Omental fat pad (tissue), 4 donors: ENCODE measurements around the gene NFIA. TPM values are rescaled to one million over a fixed set of nuclear protein-coding genes. Genes with fewer than 3 reads are reported as not detected.

Source experiments
- ATAC-seq: fragments of 150-250 bp; one replicate; pipeline ENCODE4 v1.9.1; 2016; ENCODE audit warnings: mild to moderate bottlenecking, moderate library complexity; ENCODE audit not compliant: low FRiP score
- DNase-seq: peaks from one replicate; pipeline ENCODE4 v3.0.0-alpha.2; 2019; ENCODE audit warnings: low spot score
- CTCF ChIP-seq, 3 donors: fragments of 450-650 bp; IDR thresholded peaks; one replicate each; pipeline ENCODE4 v1.5.1; 2016 to 2017; ENCODE audit warnings: antibody characterized with exemption in 3 of 3, mild to moderate bottlenecking in 3 of 3, moderate library complexity in 2 of 3
- total RNA-seq, 4 donors: library from RNA; depleted of rRNA; stranded (reverse); fragments of >200 nt; gene quantifications; one replicate each; pipeline ENCODE4 v1.1.0, GENCODE V29; 2016

Gene NFIA
- total RNA-seq, 4 donors from 2014 or later: 61.1 to 159 (median 77.5) TPM

DNA sequence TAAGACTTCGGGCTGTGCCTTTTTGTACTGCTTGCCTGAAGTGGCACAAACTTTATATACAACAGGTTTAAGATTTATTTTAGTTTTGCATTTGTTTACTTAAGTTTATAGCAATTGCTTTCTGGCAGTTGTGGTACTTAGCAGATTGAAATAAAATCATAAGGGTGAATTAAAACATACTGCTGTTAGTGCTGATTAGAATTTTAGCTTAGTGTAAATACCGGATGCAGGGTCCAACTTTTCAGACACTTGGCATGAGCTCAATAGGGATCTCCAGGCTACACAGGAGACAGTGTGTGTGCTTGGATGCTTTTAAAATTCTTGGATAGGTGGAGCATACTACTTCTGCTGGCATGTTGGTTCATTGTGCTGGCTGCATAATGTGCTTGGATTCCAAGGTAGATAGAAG, 159.6 kb downstream of the NFIA start:
- no peak for TF ChIP-seq CTCF (IDR thresholded peaks at IDR 0.05)
- ATAC-seq: no peak
- DNase-seq: no peak

GRCh38 chr1:61244114-61244513, 161.8 kb downstream of the NFIA start:
- TF ChIP-seq CTCF (IDR thresholded peaks at IDR 0.05): no peak
- no peak for DNase-seq
- peak; percentile 58 for ATAC-seq

GRCh38 chr1:61245696-61246400, 163.5 kb downstream of the NFIA start:
- DNase-seq (no peak), ATAC-seq (no peak)
- no peak for TF ChIP-seq CTCF (IDR thresholded peaks at IDR 0.05)

DNA sequence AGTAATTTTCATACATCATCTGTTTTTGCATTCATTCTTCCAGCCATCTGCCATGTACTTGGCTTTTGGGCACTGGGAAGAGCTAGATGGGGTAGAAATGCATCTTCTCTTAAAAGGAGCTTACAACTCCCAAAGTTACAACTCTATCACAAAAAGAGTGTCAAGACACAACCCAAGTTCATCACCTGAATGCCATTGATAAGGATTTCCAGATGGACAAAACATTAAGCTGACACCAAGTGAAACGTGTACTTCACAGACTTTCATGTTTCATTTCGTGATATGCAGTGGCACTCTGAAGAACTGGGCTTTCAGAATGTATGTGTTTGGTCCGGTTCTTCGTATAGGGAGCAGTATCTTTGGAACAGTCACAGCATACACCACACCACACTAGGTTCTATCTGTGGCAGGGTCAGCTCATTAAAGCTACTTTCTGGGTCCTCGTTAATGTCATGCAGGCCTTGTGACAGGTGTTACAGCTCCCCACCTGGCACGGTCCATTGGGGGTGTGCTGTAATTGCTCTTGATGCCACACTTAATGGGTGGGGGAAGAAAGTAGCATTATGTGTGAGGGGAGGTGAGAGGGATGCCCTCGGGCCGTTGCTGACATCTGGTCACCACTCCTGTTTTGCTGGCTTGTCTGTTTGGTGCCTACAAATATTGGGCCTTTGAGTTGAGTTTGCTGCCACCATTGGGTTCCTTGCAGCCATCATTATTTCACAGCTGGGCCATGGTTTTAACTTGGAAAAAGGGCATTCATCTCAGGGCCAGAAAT, 164.9 kb downstream of the NFIA start:
- ATAC-seq: peak; percentile 35
- TF ChIP-seq CTCF (IDR thresholded peaks at IDR 0.05): no peak

DNA sequence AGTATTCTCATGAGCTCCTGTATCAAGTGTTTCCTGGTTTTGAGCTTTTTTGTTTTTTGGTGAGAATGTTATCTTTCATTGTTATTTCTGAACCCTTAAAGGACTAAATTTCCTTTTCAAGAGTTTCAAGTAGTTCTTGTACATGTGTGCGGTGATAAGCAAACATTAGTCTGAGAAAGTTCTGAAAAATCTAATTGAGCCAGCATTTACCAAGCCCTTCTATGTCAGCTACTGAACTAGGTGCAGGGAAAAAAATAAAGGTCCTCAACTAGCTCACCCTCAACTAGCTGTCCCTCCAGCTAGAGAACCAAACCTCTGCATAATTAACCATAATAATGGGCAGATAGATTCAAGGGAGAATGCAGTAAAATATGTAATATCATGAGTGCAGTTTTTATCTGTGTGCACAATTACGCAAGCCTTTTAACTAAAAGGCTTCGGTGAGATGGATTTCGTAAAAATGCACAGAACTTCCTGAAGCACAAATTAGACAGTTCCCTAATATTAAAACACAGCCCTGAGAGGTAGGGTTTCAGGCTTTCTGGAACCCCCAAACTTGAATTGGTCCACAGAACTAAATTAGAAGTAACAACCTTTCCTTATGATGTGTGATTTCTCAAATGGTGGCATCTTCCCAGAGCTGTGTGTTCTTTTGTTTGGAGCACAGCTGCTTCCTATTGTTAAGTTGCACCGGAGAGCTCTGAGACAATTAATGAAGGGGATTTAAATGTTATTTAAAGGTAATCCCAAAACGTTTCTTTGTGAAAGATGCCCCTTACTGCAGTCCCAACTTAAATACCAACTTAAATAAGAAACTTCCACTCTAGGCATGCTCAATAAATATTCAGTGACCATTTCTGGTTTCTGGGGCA, 165.8 kb downstream of the NFIA start:
- no peak for DNase-seq
- ATAC-seq: no peak
- TF ChIP-seq CTCF (IDR thresholded peaks at IDR 0.05): no peak

More for the DNA sequence above, 164.9 kb downstream of the NFIA start:
- DNase-seq: no peak

DNA sequence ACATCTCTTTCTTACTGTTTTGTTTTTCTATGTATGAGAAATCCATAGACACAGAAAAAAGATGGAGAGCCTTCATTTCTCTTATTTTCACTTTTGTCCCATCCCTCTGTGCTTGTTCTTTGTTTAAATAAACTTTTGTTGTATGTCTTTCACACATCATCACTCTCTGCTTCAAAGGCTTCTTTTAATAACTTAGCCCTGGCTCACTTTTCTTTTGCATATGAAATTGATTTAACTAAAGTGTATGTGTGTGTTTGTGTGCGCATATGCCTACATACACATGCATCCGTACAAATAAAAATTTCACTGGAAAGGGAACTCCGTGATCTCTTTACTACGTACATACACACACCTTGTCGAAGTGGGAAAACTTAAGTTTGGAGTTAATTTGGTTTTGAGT, 168.6 kb downstream of the NFIA start:
- ATAC-seq: no peak

More for the DNA sequence above, 168.6 kb downstream of the NFIA start:
- no peak for TF ChIP-seq CTCF (IDR thresholded peaks at IDR 0.05)
- no peak for DNase-seq
